Measurements from ENCODE around the gene WSB2. TPM values are rescaled to one million over a fixed set of nuclear protein-coding genes. Genes with fewer than 3 reads are reported as not detected.
"Not testable (repeated sequence)": the region's sequence is repeated elsewhere in the genome, so short reads cannot be mapped to it uniquely, and the experiment has no call there.

WSB2 gene
- total RNA-seq, 1 donor from 2014 or later, result 53.6 TPM

- intact Hi-C loops (cut with micrococcal nuclease), result not testable (repeated sequence)
Measured at GRCh38 chr12:117999806-118000205, 61.2 kb downstream of the WSB2 start.

GRCh38 chr12:117998719-117999118, 62.3 kb downstream of the WSB2 start:
- intact Hi-C loops (cut with micrococcal nuclease), result no loop called here

GRCh38 chr12:117994551-117995438, 66.2 kb downstream of the WSB2 start:
- intact Hi-C loops (cut with micrococcal nuclease), result no loop called here

- intact Hi-C loops (cut with micrococcal nuclease), result no loop called here
Measured at GRCh38 chr12:117986705-117987469, 74.1 kb downstream of the WSB2 start.

GRCh38 chr12:117985182-117985581, 75.8 kb downstream of the WSB2 start:
- intact Hi-C loops (cut with micrococcal nuclease), result no loop called here

Other genes starting within 250 kb of the WSB2 start
- gene KSR2, start 92.2 kb downstream of the WSB2 start, total RNA-seq, result 0.02 and 0.05 TPM in 2 replicates
- 53.6 and 53.7 TPM in 2 replicates for gene RFC5, start 44.5 kb downstream of the WSB2 start, total RNA-seq
- 5.7 and 9.8 TPM in 2 replicates for gene VSIG10, start 42.8 kb upstream of the WSB2 start, total RNA-seq
- gene PEBP1, start 74.9 kb upstream of the WSB2 start, total RNA-seq, result 113 and 119 TPM in 2 replicates

Data from T-helper 2 cell treated with Interferon-gamma antibody and Interleukin-4, amounts not matched to agents 100 ng/mL and 5 ng/mL, for 36 hours (primary cell).